HG03342 (cell line): ENCODE data around the gene ADCY2.

Experiments
- ATAC-seq: cut with Tn5 transposase; IDR thresholded peaks from one replicate; pipeline ENCODE4 v1.9.1; 2021; ENCODE audit warnings: mild to moderate bottlenecking, moderate library complexity; ENCODE audit not compliant: unreplicated experiment

Gene ADCY2

DNA sequence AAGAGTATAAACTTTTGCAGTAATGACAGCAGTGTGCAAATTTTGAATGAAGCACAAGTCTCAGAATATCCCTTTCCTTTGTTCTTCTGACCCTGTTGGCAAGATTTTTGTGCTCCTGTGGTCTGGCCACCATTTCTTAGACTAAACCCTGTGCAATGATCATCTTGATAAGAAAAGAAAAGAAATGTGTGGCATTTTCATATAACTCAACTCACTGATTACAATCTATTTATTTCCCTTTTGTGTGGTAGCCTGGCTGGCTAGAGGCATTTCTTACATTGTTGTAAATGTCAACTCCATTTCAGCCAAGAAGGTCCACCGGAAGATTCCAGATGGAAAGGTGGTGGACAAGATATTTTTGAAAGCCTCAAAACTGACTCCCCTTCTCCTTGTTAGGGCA is 41.9 kb downstream of the ADCY2 start:
- ATAC-seq: no peak

DNA sequence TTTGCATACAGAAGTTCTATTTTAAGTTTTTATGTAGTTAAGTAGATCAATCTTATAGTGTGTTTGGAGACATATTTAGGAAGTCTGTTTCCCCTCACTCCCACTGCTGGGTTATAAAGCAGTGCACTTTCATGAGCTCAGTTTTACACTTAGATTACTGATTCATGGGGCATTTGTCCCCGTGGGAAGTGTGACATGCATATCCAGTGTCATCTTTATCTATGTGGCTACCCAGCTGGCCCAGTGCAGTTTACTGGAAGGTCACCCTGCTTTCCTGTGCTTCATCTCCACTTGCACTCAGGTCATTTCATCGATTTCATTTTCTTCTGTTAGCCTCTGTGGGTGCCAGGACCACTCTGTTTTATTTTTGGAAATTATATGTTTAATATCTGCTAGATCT is 49.1 kb downstream of the ADCY2 start:
- ATAC-seq: no peak

GRCh38 chr5:7445831-7446230 is 49.9 kb downstream of the ADCY2 start:
- no peak for ATAC-seq

DNA sequence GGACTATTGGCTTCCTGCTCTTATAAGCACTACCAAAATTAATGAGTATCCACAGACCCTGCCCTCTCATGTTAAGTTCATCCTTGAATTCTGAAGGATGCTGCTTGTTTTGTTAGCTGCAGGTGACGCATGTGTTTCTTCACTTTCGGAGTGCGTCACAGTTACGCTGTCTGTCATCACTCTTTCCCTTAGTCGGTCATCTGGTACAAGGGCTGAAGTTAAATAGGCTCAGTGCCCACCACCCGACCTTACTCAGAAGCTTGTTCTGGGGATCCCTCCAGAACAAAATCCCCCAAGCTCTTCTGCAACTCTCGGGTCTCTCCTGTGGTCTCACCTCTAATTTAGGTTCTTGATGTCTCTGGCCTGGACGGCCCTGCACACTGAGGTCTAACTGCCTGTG is 51.0 kb downstream of the ADCY2 start:
- no peak for ATAC-seq

DNA sequence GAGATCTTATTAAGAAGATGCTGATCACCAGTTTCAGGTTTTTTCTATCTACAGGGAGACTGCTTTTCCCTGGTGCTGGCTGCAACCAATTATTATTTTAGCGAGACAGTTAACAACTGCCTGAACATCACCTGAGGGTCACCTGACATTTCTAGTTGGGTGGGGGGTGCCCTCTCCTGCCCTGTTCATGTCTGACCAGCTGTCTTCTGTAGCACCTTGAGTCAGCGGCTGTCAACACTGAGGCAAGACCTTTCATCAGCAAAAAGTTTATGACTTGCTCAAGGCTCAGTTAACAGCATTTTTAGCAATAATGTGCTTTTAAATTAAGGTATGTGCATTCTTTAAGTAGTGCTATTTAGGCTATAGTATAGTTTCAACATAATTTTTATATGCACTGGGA is 58.0 kb downstream of the ADCY2 start:
- no peak for ATAC-seq

GRCh38 chr5:7456206-7456605 is 60.3 kb downstream of the ADCY2 start:
- ATAC-seq: no peak

- no peak for ATAC-seq
Observed at GRCh38 chr5:7461371-7461770, 65.4 kb downstream of the ADCY2 start.

DNA sequence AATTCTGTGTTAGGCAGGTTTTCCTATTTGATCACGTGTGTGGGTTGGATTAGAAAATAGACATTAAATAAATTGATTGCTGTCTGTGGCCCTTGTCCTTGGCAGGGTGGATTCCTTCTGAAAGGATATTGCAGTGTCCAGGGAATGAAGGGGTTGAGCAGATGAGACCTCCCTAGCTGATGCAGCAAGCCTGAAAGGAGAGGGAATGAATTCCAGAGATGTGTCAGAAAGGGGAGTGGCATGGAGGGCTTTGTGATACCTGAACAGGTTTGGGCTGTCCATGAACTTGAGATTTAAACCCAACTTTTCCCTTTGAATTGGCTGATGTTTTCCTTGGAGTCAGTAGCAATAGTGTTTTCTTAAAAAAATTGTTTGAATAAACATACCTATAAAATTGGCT is 66.8 kb downstream of the ADCY2 start:
- no peak for ATAC-seq

- no peak for ATAC-seq
Observed at GRCh38 chr5:7464182-7464581, 68.2 kb downstream of the ADCY2 start.

DNA sequence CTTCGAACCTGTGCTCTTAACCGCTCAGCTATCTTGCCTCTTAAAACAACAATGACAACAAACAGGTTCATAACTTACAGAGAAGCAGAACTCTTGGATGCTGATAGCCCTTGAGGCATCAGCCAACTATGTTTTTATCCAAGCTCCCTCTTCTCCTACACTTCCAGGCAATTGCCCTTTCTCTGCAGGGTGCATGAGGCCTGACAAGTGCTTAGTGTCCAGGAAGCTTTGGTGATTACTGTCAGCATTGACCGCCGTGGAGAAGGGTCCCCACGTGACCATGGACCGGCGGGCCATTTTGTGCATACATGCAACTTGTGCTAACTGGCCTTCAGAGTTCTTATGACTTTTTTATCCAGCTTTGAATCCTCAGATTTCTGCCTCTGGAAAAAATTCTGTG is 71.2 kb downstream of the ADCY2 start:
- ATAC-seq: no peak

DNA sequence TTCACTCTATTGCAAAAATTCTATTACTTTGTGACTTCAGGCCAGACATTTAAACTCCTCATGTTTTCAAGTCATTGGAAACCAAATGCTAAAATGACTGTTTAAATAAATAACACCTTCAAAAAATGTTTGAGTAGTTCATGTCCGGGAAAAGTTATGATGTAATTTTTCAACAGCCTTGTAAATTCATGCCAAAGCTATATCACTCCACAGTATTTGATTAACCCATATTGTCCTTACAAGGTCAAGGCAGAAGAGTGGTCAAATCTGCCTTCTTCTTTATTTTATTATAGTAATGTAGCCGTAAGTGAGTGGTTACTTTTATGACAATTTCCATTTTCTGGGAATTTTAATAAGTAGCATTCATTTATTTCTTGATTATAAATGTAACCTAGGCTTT is 72.8 kb downstream of the ADCY2 start:
- no peak for ATAC-seq

DNA sequence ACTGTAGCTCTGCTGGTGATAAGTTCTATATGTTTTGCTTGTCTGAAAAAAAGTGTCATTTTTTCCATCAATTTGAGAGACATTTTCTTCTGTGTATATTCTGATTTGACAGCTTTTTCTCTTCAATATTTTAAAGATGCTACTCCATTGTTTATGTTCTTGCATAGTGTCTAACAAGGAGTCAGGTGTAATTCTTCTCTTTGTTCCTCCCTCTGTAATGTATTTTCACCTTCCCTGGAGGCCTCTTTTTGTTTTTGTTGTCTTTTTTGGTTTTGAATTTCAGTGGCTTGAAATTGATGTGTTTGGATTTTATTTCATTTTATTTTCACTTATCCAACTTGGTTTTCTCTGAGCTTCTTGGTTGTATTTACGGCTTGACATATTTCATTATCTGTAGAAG is 75.8 kb downstream of the ADCY2 start:
- ATAC-seq: no peak

DNA sequence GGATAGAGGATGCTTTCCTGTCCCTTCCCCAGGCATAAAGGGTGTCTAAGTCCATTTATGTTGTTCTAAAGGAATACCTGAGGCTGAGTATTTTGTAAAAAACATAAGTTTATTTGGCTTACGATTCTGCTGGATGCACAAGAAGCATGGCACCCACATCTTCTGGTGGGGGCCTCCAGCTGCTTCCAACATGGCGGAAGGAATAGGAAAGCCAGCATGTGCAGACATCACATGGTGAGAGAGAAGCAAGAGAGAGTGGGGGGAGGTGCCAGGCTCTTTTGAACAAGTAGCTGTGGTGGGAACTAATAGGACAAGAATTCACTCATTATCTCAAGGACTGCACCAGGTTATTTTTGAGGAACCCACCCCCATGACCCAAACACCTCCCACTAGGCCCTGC is 77.2 kb downstream of the ADCY2 start:
- ATAC-seq: no peak

- no peak for ATAC-seq
Observed at GRCh38 chr5:7473668-7474215, 77.8 kb downstream of the ADCY2 start.

GRCh38 chr5:7474821-7475403 is 79.0 kb downstream of the ADCY2 start:
- no peak for ATAC-seq

- ATAC-seq: no peak
Observed at GRCh38 chr5:7478459-7478858, 82.5 kb downstream of the ADCY2 start.

GRCh38 chr5:7488734-7489133 is 92.8 kb downstream of the ADCY2 start:
- ATAC-seq: no peak

DNA sequence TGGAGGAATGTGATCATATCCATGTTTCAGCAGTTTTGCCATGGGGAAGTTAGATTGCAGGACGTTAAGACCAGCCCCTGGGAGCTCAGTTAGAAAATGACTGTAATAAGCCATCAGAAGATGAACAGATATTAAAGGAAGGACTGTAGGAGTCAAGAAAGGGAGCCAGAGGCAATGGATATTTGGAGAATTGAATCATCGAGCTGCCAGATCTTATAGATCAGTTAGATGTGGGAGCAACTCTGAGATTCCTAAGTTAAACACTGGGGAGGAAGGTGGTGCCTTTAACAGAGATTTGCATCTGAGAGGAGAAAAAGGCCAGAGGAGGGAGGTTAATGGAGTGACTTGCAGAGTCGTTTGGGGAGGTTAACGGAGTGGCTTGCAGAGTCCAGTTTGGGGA is 96.4 kb downstream of the ADCY2 start:
- no peak for ATAC-seq

DNA sequence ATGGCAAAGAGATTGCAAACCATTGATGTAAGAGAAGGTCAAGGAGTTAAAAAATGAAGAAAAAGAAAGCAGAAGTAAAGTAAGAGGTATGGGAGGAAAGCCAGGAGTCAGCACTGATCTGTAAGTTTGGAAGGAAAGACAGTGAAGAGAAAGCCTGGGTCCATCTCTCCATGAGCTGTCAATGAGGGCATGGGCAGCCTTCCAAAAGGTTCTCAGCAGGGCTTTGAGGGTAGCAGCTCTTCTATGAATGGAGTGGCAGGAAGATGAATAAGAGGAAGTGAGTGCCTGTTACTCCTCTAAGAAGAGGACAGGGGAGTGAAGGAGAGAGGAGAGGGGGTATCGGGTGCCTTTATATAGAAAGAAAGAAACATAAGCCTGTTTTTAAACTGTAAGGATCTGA is 97.1 kb downstream of the ADCY2 start:
- no peak for ATAC-seq

DNA sequence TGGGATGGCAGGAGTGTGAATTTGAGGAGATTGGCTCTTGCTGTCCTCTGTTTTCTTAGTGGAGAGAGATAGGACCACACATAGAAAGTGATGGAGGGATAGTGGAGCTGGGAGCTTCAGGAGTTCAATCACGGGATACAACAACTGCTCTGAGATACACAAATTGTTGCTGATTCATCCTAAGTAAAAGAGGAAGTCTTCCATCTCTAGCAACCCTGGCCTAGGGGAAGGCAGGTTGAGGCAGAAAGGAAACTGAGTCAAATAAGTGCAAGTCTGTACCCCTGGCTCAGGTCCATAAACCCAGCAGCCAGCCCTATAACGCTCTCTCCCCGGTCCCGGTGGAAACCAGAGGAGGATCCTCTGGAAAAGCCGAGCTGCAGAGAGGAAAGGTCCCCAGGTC is 97.7 kb downstream of the ADCY2 start:
- no peak for ATAC-seq

DNA sequence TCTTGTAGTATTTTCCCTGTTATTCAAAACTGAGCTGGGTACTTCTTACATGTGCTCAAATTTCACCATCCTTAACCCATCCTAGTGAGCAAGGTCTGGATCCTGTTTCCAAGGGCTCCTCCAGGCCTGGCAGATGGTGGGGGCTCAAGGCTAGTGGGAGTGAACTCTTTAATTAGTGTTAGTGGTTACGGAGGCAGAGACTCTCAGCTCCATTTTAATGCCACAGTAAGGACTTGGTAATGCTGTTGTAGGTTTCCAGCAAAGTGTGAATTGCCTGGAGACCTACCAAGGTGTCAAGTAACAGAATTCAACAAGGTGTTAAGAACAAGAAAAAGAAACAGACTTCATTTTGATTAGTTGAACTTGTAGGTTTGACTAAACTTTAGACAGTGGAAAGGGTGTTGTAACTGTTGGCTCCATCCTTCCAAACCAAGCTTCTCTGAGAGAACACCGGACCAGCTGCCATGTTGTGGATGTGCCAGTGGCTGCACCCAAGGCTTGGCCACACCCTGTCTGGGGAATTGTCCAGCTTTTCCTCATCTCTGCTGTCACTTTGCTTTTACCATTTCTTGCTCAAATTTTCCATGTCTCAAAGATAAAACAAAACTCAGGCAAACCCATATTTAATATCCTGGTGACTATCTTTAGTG is 98.7 kb downstream of the ADCY2 start:
- no peak for ATAC-seq

DNA sequence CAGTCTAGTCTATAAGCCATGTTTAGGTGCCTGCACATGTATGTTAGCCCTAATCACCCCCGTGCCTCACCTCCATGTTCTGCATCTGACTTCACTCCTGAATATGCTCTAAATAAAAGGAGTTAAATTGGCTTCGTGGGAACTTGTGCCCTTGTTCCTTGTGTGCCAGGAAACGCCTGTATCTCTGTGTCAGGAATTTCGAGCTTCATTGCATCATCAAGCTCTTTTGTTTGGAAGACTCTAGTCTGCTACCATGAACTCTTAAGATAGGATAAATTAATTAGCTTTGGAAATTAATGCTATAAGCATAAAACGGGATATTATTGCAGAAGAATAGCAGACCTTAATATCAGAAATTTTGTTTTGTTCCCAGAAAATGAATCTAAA is 99.2 kb downstream of the ADCY2 start:
- no peak for ATAC-seq

DNA sequence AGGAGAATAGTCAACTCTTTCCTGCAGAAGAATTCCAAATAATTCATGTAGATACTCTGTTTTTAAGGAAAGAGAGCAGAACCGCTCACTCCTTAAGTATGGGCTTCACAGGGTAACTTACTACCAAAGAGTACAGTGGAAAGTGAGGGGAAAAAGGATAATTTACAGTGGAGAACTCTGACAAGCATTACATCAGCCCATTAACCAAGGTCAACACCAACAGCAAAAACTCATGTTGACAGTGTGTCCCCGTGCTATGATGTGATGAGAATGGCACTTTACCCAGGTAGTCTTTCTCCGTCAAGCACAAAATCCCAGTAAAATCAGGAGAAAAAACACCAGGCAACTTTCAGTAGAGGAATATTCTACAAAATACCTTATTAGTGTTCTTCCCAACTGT is 104.3 kb downstream of the ADCY2 start:
- no peak for ATAC-seq
